Adrenal gland (tissue), 5 donors: ENCODE results near the gene CD79A.

Experiments
- CTCF ChIP-seq, 6 experiments: fragments of 450-650 bp in 4 of 6; fragments of 200-600 bp in 2 of 6; sonication (generic) in 1 of 6; IDR thresholded peaks; 1 replicate in 5 of 6; 2 replicates in 1 of 6; pipeline versions ENCODE4 v1.5.1 to v1.8.0; 2016 to 2021; ENCODE audit warnings: antibody characterized with exemption in 6 of 6, mild to moderate bottlenecking in 2 of 6, moderate library complexity in 1 of 6
- POLR2A ChIP-seq, 2 donors: fragments of 450-650 bp; IDR thresholded peaks; one replicate each; pipeline ENCODE4 v1.6.1; 2017; ENCODE audit warnings: antibody characterized with exemption in 2 of 2, mild to moderate bottlenecking in 2 of 2, moderate library complexity in 1 of 2
- donor health status: DM: no; HTN: no; CAD: no.

GRCh38 chr19:41918095-41918494, 41.0 kb downstream of the CD79A start:
- no peak for TF ChIP-seq CTCF (IDR thresholded peaks at IDR 0.05)
- TF ChIP-seq POLR2A (IDR thresholded peaks at IDR 0.05): no peak
